Stimulated activated naive CD8-positive, alpha-beta T cell treated with anti-CD3 and anti-CD28 coated beads, Interleukin-15, Interleukin-2, amounts not matched to agents 100 ng/mL and 50 ng/mL, for 24 hours (primary cell): ENCODE results near the gene ISCU.
"Not testable (repeated sequence)": the region's sequence is repeated elsewhere in the genome, so short reads cannot be mapped to it uniquely, and the experiment has no call there.

Experiments used
- H3K27ac Mint-ChIP-seq: one replicate; pipeline ENCODE4 v1.8.0; 2021; ENCODE audit warnings: mild to moderate bottlenecking, mixed read lengths
- H3K27me3 Mint-ChIP-seq: one replicate; pipeline ENCODE4 v1.8.0; 2021; ENCODE audit warnings: mixed read lengths
- H3K36me3 Mint-ChIP-seq: one replicate; pipeline ENCODE4 v1.8.0; 2021; ENCODE audit warnings: low read depth, mixed read lengths
- H3K4me1 Mint-ChIP-seq: one replicate; pipeline ENCODE4 v1.8.0; 2021; ENCODE audit warnings: low read depth, mixed read lengths
- H3K4me3 Mint-ChIP-seq: one replicate; pipeline ENCODE4 v1.8.0; 2021; ENCODE audit warnings: mild to moderate bottlenecking, mixed read lengths
- H3K9me3 Mint-ChIP-seq: one replicate; pipeline ENCODE4 v1.8.0; 2021; ENCODE audit warnings: mixed read lengths

The ISCU gene

GRCh38 chr12:108527166-108527496 lies 35.3 kb upstream of the ISCU start:
- H3K9me3 Mint-ChIP-seq: no peaks in the 10 kb centered on the region
- H3K27me3 Mint-ChIP-seq: no peaks in the 10 kb centered on the region
- no peak overlapping the region for H3K4me3 Mint-ChIP-seq
- peak overlapping the region; percentile 50 for H3K27ac Mint-ChIP-seq
- peaks cover 7% of the 10 kb centered on the region for H3K4me1 Mint-ChIP-seq
- H3K36me3 Mint-ChIP-seq: peaks cover 88% of the 10 kb centered on the region

DNA sequence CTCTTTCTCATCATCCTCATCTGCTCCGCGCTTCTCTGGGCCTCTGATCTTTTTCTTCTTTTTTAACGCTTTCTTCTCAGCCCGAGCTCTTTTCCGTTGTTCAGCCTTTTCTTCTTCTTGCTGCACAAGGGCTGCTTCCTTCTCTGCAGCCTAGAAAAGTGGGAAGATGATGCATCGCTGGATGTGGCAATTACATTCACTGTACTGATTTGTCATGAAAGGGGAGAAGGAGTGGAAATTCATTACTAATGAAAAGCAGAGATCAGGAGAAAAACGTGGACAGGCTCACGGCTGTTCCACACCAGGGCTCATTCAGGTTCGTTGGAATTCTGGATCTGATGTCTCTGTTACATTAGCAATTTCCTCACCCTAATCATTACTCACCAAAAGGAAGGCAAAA lies 32.2 kb upstream of the ISCU start:
- Mint-ChIP-seq H3K27ac (no peak overlapping the region), H3K27me3 (no peaks in the 10 kb centered on the region), H3K4me1 (peaks cover 7% of the 10 kb centered on the region), H3K4me3 (no peak overlapping the region), H3K9me3 (no peaks in the 10 kb centered on the region), H3K36me3 (peaks cover 76% of the 10 kb centered on the region)

- Mint-ChIP-seq H3K36me3 (peaks cover 76% of the 10 kb centered on the region), H3K9me3 (no peaks in the 10 kb centered on the region), H3K27me3 (no peaks in the 10 kb centered on the region), H3K27ac (no peak overlapping the region), H3K4me1 (peaks cover 3% of the 10 kb centered on the region), H3K4me3 (no peak overlapping the region)
These were observed 30.2 kb upstream of the ISCU start for GRCh38 chr12:108531929-108532848.

- Mint-ChIP-seq H3K4me1 (peaks cover 14% of the 10 kb centered on the region), H3K36me3 (peaks cover 85% of the 10 kb centered on the region), H3K4me3 (no peak overlapping the region), H3K27me3 (no peaks in the 10 kb centered on the region), H3K9me3 (no peaks in the 10 kb centered on the region), H3K27ac (no peak overlapping the region)
These were observed 24.2 kb upstream of the ISCU start for GRCh38 chr12:108538146-108538545.

GRCh38 chr12:108538616-108539195 lies 23.7 kb upstream of the ISCU start:
- Mint-ChIP-seq H3K27me3 (no peaks in the 10 kb centered on the region), H3K36me3 (peaks cover 87% of the 10 kb centered on the region), H3K4me3 (no peak overlapping the region), H3K4me1 (peaks cover 14% of the 10 kb centered on the region), H3K9me3 (no peaks in the 10 kb centered on the region), H3K27ac (no peak overlapping the region)

DNA sequence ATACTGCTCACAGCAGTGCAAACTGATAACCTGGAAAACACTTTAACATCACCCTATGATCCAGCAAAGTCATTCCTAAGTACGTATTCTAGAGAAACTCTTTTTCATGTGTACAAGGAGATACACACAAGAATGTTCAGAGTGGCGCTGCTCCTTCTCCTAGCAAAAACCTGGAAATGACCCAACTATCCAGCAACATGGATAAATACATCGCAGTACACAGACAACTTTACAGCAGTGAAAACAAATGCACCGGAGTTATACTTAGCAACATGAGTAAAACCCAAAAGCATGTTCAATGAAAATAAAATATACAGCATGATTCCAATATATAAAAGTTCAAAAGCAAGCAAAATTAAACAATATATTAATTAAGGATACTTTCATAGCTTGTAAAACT lies 20.1 kb upstream of the ISCU start:
- no peaks in the 10 kb centered on the region for H3K9me3 Mint-ChIP-seq
- peaks cover 75% of the 10 kb centered on the region for H3K36me3 Mint-ChIP-seq
- H3K27me3 Mint-ChIP-seq: no peaks in the 10 kb centered on the region
- H3K4me3 Mint-ChIP-seq: no peak overlapping the region
- peaks cover 14% of the 10 kb centered on the region for H3K4me1 Mint-ChIP-seq
- H3K27ac Mint-ChIP-seq: no peak overlapping the region

DNA sequence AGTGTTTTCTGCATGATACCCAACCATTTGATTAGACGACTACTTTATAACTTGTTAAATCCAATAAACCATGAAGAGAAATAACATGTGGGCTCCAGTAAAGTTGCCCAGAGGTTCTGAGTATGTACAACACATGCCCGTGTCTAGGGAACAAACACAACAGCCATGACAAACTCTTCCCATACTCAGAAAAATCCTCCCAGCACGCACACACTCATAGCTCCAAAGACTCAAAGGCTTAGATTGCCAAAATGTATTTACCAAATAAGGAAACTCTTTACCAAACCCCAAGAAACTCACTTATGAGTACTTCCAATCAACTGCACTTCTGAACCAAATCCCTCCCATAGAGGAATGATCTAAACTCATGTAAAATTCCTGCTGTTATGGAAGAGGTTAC lies 18.7 kb upstream of the ISCU start:
- Mint-ChIP-seq H3K27ac (peak overlapping the region; percentile 34), H3K27me3 (no peaks in the 10 kb centered on the region)

DNA sequence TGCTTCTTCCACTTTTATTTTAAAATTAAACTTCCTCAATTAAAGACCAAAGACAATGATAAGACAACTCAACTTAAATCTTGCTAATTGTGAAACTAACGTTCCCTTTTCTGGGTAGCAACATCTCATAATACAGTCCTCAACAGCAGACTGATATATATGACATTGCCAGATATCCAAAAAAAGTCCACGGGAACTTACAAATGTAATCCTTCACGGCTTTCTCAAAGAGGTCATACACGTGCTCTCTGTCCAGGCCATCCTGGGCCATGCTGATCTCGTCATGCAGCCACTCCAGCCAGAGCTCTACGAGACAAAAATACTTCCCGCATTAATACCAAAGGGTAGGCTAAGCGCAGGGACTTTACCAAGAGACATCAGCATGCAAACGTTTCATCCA lies 14.7 kb upstream of the ISCU start:
- peaks cover 58% of the 10 kb centered on the region for H3K36me3 Mint-ChIP-seq

More for the DNA sequence above, 18.7 kb upstream of the ISCU start:
- Mint-ChIP-seq H3K9me3 (no peaks in the 10 kb centered on the region), H3K4me3 (no peak overlapping the region), H3K36me3 (peaks cover 73% of the 10 kb centered on the region), H3K4me1 (peaks cover 14% of the 10 kb centered on the region)

GRCh38 chr12:108548954-108549521 lies 13.4 kb upstream of the ISCU start:
- Mint-ChIP-seq H3K4me3 (no peak overlapping the region), H3K27me3 (no peaks in the 10 kb centered on the region), H3K4me1 (peaks cover 46% of the 10 kb centered on the region), H3K9me3 (no peaks in the 10 kb centered on the region), H3K27ac (peak overlapping the region; percentile 32), H3K36me3 (peaks cover 50% of the 10 kb centered on the region)

More for the DNA sequence above, 14.7 kb upstream of the ISCU start:
- Mint-ChIP-seq H3K4me3 (no peak overlapping the region), H3K9me3 (no peaks in the 10 kb centered on the region), H3K27me3 (no peaks in the 10 kb centered on the region), H3K4me1 (peaks cover 32% of the 10 kb centered on the region), H3K27ac (peak overlapping the region; percentile 29)

- Mint-ChIP-seq H3K36me3 (peaks cover 40% of the 10 kb centered on the region), H3K9me3 (no peaks in the 10 kb centered on the region), H3K4me1 (peaks cover 69% of the 10 kb centered on the region), H3K4me3 (peak overlapping the region; percentile 28), H3K27ac (peak overlapping the region; percentile 56), H3K27me3 (no peaks in the 10 kb centered on the region)
These were observed 10.9 kb upstream of the ISCU start for GRCh38 chr12:108551535-108551934.

GRCh38 chr12:108553799-108554198 lies 8.6 kb upstream of the ISCU start:
- no peak overlapping the region for H3K4me3 Mint-ChIP-seq
- no peaks in the 10 kb centered on the region for H3K27me3 Mint-ChIP-seq
- H3K9me3 Mint-ChIP-seq: no peaks in the 10 kb centered on the region
- H3K36me3 Mint-ChIP-seq: peaks cover 37% of the 10 kb centered on the region
- H3K27ac Mint-ChIP-seq: no peak overlapping the region
- peaks cover 88% of the 10 kb centered on the region for H3K4me1 Mint-ChIP-seq

- not testable (repeated sequence) for H3K4me3 Mint-ChIP-seq, H3K9me3 Mint-ChIP-seq, H3K27me3 Mint-ChIP-seq, H3K27ac Mint-ChIP-seq
- peaks cover 36% of the 10 kb centered on the region for H3K36me3 Mint-ChIP-seq
- peaks cover 91% of the 10 kb centered on the region for H3K4me1 Mint-ChIP-seq
These were observed 7.0 kb upstream of the ISCU start for GRCh38 chr12:108555383-108555782.

DNA sequence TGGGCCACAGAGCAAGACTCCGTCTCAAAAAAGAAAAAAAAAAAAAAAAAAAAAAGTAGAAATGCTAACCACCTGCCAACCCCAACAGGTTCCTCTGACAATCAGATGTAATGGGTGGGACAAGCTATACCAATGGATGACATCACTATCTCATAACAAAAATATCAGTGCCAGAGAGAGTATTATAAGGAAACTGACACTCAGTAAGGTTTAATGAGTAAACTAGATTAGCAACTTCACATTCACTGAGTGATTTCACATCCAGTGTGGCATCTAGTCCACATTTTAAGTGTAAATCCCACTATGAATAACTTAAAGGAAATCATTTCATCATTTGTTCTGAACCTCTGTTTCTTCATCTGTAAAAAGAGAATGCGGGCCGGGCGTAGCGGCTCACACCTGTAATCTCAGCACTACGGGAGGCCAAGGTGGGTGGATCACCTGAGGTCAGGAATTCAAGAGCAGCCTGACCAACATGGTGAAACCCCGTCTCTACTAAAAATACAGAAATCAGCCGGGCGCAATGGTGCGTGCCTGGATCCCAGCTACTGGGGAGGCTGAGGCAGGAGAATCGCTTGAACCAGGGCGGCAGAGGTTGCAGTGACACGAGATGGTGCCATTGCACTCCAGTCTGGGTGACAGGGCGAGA lies 3.3 kb upstream of the ISCU start:
- Mint-ChIP-seq H3K9me3 (no peaks in the 10 kb centered on the region), H3K27ac (peak overlapping the region; percentile 99), H3K4me1 (peaks cover 72% of the 10 kb centered on the region), H3K36me3 (peaks cover 31% of the 10 kb centered on the region), H3K4me3 (peak overlapping the region; percentile 98), H3K27me3 (no peaks in the 10 kb centered on the region)

- Mint-ChIP-seq H3K27me3 (no peaks in the 10 kb centered on the region), H3K4me1 (peaks cover 73% of the 10 kb centered on the region), H3K9me3 (no peaks in the 10 kb centered on the region), H3K4me3 (peak overlapping the region; percentile 98), H3K27ac (peak overlapping the region; percentile 99), H3K36me3 (peaks cover 38% of the 10 kb centered on the region)
These were observed 2.6 kb upstream of the ISCU start for GRCh38 chr12:108559748-108560147.

- Mint-ChIP-seq H3K36me3 (peaks cover 42% of the 10 kb centered on the region), H3K27me3 (no peaks in the 10 kb centered on the region), H3K4me3 (peak overlapping the region; percentile 98), H3K27ac (peak overlapping the region; percentile 99), H3K4me1 (peaks cover 73% of the 10 kb centered on the region), H3K9me3 (no peaks in the 10 kb centered on the region)
These were observed 2.1 kb upstream of the ISCU start for GRCh38 chr12:108560321-108560721.
